ENCODE results near the gene PLCB3.

The PLCB3 gene

DNA sequence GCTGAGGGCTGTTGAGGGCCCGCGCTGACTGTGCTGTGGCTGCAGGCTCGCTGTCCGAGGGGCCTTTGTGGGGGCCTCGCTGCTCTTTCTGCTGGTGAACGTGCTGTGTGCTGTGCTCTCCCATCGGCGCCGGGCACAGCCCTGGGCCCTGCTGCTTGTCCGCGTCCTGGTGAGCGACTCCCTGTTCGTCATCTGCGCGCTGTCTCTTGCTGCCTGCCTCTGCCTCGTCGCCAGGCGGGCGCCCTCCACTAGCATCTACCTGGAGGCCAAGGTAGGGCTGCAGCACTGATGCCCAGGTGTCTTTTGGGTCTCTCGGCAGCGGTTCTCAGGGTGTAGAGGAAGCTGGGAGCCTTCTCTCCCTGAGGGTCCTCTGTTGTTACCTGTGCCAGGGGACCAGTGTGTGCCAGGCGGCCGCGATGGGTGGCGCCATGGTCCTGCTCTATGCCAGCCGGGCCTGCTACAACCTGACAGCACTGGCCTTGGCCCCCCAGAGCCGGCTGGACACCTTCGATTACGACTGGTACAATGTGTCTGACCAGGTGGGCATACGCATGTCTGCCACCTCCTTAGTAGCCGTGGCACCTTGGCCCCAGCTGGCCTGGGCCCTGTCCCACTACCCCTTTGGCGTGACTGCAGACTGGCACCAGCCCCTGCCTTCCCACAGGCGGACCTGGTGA is 36.5 kb downstream of the PLCB3 start:
- DNase-seq (ENCODE audit: low read depth): no peak

DNA sequence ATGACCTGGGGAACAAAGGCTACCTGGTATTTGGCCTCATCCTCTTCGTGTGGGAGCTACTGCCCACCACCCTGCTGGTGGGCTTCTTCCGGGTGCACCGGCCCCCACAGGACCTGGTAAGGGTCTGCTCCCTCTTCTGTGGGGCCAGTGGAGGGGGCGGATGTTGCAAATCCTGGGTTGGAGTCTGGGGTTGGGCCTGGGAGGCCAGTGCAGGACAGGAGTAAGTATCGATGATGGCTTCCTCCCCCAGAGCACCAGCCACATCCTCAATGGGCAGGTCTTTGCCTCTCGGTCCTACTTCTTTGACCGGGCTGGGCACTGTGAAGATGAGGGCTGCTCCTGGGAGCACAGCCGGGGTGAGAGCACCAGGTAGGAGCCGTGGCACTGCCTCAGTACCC is 37.0 kb downstream of the PLCB3 start:
- DNase-seq (ENCODE audit: low read depth): no peak

DNA sequence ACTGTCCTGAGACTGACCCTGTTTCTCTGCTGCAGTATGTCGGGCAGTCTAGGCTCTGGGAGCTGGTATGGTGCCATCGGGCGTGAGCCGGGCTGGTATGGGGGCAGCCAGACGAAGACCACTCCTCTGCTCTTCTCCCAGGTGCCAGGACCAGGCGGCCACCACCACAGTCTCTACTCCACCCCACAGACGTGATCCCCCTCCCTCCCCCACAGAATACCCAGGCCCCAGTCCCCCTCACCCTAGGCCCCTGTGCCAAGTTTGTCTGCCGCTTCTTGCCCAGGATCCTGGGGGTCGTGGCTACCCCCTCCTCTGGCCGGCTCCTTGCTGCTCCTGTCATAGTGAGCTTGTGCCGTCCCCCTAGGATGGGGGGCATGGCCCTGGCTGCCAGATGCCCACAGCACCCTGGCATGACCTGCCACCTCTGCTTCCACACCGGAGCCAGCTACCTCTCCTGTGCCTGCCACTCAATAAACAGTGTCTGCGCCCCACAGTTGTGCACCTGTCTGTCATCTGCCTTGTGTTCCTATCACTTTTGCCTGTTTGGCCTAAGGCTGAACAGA is 37.8 kb downstream of the PLCB3 start:
- DNase-seq (ENCODE audit: low read depth): no peak

DNA sequence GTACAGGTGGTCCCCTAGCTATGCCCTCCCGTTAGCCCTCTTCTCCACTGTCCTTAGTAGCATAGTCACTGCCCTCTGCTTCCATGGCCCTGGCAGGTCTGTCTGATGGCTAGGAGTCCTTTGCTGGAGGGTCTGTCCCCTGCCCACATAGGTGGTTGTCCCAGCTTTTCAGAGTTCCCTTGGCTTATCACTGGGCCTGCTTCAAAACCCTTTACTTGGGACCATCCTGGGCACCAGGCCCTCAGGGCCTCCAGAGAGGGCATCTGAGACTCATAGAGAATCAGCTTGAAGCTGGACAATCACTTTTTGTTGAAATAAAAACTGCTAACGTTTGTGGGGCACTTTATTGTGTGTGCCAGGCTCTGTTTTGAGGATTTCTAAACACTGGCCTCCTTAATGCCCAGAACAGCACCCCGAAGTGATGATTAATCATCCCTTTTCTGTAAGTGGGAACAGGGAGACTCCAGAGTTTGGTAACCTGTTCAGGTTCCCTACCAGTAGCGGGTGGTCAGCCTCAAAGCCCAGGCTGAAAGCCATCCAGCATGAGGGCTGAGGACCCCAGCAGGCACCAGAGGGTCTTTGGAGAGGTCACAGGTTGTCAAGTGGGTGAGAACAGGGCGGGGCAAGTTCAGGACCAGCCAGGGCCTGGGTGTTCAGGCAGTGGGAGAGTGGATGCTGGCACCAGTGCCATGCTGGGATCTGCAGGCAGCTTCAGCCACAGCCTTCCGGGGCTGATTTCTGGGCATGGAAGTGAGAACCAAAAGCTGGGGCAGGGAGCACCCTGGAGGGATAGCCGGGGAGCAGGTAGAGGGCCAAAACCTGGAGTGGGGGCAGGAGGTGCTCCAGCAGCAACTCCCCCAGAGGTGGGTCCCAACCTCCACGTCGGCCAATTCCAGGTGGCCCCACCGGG is 39.3 kb downstream of the PLCB3 start:
- no peak for DNase-seq (ENCODE audit: low read depth)

DNA sequence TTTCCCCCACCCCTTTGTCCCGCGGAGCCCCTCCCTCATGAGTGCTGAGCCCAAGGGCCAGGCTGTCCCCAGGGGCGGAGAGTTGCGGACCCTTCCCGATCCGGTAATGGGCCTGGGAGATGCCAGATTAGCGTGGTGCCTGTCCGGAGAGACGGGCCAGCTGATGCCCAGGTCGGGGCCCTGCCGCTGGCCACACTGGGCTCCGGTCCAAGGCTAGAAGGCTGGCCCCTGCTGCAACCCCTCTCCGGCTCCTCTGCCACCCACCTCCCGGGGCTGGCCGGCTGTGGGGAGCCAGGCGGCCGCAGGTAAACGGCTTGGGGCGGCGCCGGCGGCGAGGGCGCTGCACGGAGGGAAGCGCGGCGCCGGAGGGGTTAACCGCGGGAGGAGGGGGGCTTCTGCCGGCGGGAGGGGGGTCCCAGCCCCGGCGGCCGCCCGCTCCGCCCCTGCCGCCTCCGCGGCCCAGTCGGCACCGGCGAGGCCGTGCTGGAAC is 40.0 kb downstream of the PLCB3 start, which contains the start of gene KCNK4:
Gene KCNK4 (plus strand): TSS at position 41 of the 490 bp plus-strand sequence. CDS start 1,717 bp downstream, outside the sequence.
- no peak for DNase-seq (ENCODE audit: low read depth)

DNA sequence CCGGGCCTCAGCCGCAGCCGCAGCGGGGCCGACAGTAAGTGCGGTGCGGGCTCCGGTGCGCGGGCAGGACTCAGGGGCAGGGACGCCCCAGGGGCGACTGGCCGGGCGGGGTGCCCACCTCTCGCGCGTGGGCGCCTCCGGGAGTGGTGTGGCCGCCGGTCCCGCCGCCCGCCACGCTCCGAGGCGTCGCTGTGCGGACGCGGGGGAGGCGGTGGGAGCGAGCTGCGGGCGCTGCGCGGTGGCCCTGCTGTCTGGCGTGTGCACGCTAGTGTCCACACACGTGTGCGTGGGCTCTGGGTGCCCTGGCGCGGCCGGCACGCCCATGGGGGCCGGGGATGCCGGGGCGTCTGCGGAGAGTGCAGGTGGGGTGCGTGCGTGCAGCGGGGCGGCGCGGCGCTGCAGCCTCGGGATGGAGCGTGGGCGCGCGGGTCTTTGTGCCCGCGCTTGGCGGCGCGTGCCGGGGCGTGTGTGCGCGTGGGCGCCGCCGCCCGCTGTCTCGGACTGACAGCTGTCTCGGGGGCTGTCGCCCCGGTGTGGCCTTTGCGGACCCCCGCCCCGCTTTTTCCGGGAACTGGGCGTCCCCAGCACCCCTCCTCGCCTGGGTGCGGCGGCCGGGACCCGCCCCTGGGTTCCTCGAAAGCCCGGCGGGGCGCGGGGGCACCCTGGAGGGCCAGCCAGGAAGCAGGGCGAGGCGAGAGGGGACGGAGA is 40.6 kb downstream of the PLCB3 start:
- DNase-seq (ENCODE audit: low read depth): no peak

DNA sequence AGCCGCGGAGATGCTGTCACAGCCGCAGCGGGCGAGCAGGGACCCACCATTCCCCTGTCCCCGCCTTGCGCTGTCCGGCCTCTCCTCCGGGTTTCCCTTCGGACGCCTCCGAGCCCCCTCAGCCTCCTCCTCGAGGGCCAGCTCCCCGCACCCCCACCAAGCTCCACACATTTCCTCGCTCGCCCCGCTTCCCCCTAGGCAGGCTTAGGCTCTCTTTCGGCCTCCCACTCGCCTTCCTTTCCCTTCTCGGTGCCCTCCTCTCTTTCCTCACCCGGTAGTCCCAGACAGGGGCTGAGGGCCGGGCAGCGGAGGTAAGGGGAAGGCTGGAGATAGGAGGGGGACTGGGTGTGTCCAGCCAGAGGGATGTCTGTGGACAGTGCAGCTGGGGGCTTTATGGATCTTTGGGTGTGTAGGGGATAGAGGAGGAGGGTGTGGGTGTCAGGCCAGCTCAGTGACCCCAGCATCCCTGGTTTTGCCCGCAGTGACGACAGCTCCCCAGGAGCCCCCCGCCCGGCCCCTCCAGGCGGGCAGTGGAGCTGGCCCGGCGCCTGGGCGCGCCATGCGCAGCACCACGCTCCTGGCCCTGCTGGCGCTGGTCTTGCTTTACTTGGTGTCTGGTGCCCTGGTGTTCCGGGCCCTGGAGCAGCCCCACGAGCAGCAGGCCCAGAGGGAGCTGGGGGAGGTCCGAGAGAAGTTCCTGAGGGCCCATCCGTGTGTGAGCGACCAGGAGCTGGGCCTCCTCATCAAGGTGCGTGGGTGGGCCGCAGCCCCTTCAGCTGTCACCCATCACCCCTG is 41.3 kb downstream of the PLCB3 start:
- DNase-seq (ENCODE audit: low read depth): no peak

DNA sequence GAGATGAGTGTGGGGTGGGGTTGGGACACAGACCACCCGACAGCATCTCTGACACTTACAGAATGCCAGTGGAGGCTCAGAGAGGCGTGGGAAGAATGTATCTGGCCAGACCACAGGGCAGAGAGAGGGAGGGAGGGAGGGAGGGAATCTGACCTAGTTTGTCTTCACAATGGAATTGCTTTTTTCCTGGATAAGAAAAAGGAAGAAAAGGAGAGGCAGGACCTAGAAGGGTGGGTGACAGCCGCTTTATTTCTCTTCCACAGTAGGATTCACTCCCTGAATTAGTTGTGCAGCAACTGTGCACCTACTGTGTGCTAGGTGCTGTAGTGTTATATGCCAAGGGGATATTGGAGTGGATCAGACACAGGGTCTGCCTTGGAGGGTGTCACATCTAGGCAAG is 43.4 kb downstream of the PLCB3 start:
- DNase-seq (ENCODE audit: low read depth): no peak

DNA sequence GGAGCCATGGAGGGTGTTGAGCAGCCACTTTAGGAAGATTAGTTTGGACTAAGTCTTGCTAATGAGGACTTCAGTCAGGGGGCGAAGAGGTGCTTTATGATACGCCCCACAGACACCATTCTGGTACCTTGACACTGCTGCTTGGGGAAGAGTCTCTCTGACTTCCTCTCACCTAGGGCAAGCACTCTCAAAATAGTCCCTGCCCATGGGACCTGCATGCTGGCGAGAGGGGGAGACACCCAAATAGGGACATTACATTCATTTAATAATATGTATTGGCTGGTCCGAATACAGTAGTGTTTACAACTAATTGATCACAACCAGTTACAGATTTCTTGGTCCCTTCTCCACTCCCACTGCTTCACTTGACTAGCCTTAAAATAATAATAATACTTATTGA is 44.4 kb downstream of the PLCB3 start:
- DNase-seq (ENCODE audit: low read depth): no peak

DNA sequence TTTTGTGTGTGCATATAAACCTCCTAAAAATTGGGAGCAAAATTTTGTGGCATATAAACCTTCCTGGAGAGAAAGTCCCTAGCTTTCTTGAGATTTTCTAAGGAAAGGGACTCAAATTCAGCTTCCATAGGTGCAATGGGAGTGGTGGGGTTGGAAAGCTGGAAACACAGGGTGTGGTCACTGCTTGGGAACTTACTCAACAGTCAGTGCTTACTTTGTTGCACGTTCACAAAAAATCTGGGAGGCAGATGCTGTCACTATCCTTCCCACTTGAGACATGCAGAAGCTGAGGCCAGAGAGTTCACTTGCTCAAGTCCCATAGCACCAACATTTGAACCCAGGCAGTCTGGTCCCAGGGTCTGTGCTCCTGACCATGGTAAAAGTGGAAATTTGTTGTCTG is 44.9 kb downstream of the PLCB3 start:
- no peak for DNase-seq (ENCODE audit: low read depth)

DNA sequence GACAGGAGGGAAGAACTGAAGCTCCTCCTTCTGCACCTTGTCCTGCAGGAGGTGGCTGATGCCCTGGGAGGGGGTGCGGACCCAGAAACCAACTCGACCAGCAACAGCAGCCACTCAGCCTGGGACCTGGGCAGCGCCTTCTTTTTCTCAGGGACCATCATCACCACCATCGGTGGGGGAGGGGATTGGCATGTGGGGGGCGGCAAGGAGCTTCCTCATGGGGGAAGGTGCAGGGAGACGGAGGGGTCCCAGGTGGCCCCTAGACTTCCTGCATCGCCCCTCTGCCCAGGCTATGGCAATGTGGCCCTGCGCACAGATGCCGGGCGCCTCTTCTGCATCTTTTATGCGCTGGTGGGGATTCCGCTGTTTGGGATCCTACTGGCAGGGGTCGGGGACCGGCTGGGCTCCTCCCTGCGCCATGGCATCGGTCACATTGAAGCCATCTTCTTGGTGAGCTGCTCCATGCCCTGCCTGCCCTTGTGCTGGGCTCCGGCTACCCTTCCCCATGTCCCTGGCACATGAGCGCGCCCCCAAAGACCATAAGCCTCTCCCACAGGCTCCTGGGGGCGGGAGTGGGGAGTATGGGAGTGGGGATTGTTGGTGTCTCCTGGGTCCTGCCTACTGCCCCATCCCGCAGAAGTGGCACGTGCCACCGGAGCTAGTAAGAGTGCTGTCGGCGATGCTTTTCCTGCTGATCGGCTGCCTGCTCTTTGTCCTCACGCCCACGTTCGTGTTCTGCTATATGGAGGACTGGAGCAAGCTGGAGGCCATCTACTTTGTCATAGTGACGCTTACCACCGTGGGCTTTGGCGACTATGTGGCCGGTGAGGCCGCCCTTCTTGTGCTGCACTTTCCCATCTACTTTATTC is 45.7 kb downstream of the PLCB3 start:
- no peak for DNase-seq (ENCODE audit: low read depth)

DNA sequence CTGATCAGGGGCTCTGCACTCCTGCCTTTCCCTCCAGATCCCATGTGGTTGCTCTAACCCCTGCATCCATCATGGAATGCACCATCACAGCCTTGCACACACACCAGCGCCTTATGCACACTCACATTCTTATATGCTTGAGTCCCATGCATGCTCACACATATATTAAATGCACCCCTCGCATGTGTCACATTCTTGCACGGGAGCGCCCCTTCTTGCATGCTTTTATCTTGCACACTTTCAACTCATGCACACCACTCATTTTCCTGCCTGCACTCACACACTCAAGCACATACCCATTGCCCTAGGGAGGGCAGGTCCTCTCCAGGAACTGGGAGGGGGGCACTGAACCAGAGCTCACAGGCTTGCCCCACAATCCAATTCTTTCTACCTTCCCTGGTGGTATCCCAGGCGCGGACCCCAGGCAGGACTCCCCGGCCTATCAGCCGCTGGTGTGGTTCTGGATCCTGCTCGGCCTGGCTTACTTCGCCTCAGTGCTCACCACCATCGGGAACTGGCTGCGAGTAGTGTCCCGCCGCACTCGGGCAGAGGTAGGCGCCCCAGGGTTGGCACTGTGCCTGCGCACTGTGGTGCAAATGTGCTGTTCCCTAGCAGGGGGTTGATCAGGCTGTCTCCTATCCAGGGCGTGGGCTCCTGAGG is 46.5 kb downstream of the PLCB3 start:
- no peak for DNase-seq (ENCODE audit: low read depth)

DNA sequence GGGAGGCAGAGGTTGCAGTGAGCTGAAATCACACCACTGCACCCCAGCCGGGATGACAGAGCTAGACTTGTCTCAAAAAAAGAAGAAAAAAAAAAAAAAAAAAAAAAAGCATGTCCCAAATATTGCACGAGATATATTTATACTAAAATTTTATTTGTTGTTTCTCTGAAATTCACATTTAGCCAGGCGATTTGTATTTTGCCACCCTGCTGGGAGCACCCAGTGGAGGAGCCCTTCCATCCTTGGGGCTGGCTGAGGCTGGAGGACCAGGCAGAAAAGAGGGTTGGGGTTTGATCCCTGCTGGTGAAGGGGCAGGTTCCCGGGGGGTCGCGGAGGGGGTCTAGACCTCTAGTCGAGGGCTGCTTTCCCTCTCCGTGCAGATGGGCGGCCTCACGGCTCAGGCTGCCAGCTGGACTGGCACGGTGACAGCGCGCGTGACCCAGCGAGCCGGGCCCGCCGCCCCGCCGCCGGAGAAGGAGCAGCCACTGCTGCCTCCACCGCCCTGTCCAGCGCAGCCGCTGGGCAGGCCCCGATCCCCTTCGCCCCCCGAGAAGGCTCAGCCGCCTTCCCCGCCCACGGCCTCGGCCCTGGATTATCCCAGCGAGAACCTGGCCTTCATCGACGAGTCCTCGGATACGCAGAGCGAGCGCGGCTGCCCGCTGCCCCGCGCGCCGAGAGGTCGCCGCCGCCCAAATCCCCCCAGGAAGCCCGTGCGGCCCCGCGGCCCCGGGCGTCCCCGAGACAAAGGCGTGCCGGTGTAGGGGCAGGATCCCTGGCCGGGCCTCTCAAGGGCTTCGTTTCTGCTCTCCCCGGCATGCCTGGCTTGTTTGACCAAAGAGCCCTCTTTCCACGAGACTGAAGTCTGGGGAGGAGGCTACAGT is 47.9 kb downstream of the PLCB3 start:
- DNase-seq (ENCODE audit: low read depth): no peak

DNA sequence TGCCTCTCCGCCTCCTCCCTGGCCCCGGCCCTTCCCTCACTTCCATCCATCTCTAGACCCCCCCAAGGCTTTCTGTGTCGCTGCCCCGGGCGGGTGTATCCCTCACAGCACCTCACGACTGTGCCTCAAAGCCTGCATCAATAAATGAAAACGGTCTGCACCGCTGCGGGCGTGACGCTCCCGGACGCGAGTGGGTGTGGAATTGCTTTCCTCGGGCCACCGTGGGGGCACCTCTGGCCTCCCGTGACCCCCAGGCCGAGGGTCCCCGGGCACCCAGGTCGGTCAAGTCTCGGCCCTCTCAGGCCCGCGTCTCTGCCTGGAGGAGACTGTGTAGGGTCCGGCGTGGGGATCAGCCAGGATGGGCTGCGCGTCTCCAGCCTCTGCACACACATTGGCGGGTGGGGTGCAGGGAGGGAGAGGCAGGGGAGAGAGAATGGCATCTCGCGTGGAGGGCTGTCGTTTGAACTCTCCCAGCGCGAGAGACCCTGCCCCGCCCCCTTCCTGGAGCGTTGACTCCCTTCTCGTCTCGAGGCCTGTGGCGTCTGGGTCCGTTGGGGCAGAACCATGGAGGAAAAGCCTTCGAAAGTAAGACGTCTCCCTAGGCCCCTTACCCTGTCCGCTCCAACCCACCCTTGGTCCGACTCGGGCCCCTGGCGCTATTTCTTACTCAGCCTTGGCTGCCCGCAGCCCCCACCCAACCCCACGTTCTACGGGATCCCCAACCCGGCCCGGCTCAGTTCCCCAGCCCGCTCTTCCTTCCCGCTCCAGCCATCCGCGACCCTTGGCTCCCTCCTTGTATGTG is 48.7 kb downstream of the PLCB3 start, which contains the start of gene CATSPERZ:
Gene CATSPERZ (plus strand): TSS at position 512 of the 802 bp plus-strand sequence. CDS start 53 bp downstream, at position 565.
- no peak for DNase-seq (ENCODE audit: low read depth)

DNA sequence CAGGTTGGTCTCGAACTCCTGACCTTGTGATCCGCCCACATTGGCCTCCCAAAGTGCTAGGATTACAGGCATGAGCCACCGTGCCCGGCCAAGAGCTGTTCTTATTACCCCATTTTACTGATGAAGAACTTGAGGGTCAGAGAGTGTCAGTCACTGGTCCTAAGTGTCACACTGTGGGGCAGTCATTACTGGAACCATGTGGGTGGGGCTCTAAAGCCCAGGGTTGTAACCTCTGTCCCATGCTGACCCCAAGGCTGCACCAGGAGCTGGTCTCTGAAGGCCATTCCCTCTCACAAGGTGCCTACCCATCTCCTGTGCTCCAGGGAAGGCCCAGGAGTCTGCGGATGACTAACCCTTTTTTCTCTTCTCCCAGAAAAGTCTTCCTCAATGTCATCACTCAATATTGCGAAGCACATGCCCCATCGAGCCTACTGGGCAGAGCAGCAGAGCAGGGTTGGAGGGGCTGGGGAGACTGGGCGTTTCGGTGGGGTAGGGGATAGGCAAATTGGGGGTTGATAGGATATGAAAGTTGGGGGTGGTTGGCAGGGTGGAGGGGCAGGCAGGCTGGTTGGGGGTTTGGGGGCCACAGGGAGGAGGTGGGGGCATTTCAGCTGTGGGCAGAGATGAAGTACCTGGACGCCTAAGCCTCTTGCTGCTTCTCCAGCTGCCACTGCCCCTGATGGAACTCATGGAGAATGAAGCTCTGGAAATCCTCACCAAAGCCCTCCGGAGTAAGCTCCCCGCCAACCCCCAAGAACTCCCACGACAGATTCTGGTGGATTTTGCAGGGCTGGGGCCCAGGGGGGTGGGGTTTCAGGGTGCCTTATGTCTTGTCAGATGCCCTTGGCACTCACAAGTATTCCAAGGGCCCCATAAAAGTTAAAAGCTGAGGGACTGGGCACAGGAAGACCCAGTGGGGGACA is 52.0 kb downstream of the PLCB3 start:
- DNase-seq (ENCODE audit: low read depth): no peak

DNA sequence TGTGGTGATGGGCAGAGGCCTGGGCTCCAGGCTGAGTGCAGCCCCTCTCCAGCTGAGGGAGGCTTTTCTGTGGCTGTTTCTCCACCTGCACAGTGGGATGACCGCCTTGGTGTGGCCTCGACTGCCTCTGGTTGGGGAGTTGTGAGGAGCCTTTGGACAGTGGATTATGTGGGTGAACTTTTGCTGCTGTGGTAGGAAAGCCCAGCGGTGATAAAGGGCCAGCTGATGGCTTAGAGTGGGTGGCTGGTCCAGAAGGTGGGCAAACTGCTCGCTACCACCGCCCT is 52.6 kb downstream of the PLCB3 start:
- DNase-seq (ENCODE audit: low read depth): no peak

Data from CMK (cell line).